ENCODE data around the gene SAMD9L. TPM values are rescaled to one million over a fixed set of nuclear protein-coding genes. Genes with fewer than 3 reads are reported as not detected.

The SAMD9L gene
- total RNA-seq, 2 experiments from 2014 or later: 18.6 to 21.5 TPM

DNA sequence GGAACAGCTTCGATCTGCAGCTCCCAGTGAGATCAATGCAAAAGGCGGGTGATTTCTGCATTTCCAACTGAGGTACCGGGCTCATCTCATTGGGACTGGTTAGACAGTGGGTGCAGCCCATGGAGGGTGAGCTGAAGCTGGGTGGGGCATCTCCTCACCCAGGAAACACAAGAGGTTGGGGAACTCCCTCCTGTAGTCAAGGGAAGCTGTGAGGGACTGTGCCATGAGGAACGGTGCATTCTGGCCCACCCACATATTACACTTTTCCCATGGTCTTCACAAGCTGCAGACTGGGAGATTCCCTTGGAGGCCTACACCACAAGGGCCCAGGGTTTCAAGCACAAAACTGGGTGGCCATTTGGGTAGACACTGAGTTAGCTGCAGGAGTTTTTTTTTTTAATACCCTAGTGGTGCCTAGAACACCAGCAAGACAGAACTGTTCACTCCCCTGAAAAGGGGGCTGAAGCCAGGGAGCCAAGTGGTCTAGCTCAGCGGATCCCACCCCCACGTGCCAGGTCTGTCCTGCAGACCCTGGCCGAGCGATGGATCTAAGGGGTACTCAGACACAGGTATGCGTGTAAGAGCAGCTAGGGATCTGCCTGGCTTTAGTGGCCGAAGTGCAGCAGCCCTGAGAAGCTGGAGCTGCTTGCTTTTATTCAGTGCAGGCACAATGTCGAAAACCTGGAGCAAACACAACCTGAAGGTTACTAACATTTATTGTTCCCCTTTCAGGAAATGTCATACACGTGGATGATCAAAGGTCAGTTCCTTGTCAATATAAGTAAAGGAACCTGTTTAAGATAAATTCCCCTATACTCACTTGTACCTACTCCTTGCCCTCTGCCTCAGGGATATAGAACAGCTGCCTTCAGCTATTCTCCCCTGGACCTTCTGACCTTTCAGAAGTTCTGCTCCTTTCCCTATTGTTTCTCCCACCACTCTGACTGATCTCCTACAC is 27.3 kb downstream of the SAMD9L start:
- H3K27me3 Mint-ChIP-seq: no peaks in the 10 kb centered on the region
- H3K4me3 Mint-ChIP-seq: no peak overlapping the region
- DNase-seq: no peak
- H3K36me3 Mint-ChIP-seq: peaks cover 19% of the 10 kb centered on the region
- peaks cover 29% of the 10 kb centered on the region for H3K9me3 Mint-ChIP-seq
- no peak overlapping the region for H3K27ac Mint-ChIP-seq
- H3K4me1 Mint-ChIP-seq: peaks cover 24% of the 10 kb centered on the region

- Mint-ChIP-seq H3K9me3 (peaks cover 15% of the 10 kb centered on the region), H3K4me3 (no peak overlapping the region), H3K27ac (no peak overlapping the region), H3K4me1 (peaks cover 39% of the 10 kb centered on the region), H3K27me3 (no peaks in the 10 kb centered on the region), H3K36me3 (peaks cover 24% of the 10 kb centered on the region)
- no peak for DNase-seq
These were observed 28.8 kb downstream of the SAMD9L start for GRCh38 chr7:93119191-93119905.

GRCh38 chr7:93117852-93118530 is 30.2 kb downstream of the SAMD9L start, which contains the start of gene SAMD9:
Gene SAMD9 (minus strand): TSS chr7:93117979. CDS start chr7:93106097, 11,882 bp downstream.
- peak within 1 kb of the TSS; percentile 76 for H3K4me3 Mint-ChIP-seq
- H3K36me3 Mint-ChIP-seq: peaks cover 35% of the 10 kb centered on the region
- peak within 1 kb of the TSS; percentile 80 for H3K27ac Mint-ChIP-seq
- no peaks in the 10 kb centered on the region for H3K27me3 Mint-ChIP-seq
- H3K9me3 Mint-ChIP-seq: peaks cover 12% of the 10 kb centered on the region
- peak; percentile 41 for DNase-seq
- H3K4me1 Mint-ChIP-seq: peaks cover 43% of the 10 kb centered on the region

GRCh38 chr7:93117327-93117726 is 30.9 kb downstream of the SAMD9L start:
- H3K9me3 Mint-ChIP-seq: peaks cover 12% of the 10 kb centered on the region
- DNase-seq: no peak
- no peaks in the 10 kb centered on the region for H3K27me3 Mint-ChIP-seq
- H3K36me3 Mint-ChIP-seq: peaks cover 38% of the 10 kb centered on the region
- peaks cover 43% of the 10 kb centered on the region for H3K4me1 Mint-ChIP-seq
- peak overlapping the region; percentile 76 for H3K4me3 Mint-ChIP-seq
- peak overlapping the region; percentile 80 for H3K27ac Mint-ChIP-seq

DNA sequence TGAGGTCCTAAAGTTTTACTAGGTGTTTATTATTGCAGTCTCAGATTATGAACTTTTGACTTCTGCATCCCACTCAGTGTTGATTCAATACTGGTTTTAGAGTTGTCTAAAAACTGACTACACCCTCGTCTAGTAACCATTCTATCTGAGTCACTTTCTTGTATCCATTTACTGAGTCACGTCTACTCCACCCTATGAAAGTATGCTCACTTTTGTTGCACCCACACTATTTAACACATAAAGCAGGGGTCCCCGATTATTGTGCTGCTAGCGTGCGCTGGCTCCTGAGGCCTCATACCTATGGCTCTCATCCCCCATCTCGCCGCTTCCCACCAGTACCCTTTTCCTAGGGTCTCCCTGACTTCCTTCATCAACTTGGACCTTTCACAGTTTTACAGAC is 32.4 kb downstream of the SAMD9L start:
- H3K36me3 Mint-ChIP-seq: peaks cover 52% of the 10 kb centered on the region
- peaks cover 25% of the 10 kb centered on the region for H3K9me3 Mint-ChIP-seq

GRCh38 chr7:93108003-93108402 is 40.2 kb downstream of the SAMD9L start:
- DNase-seq: no peak
- peaks cover 92% of the 10 kb centered on the region for H3K36me3 Mint-ChIP-seq
- no peaks in the 10 kb centered on the region for H3K4me1 Mint-ChIP-seq
- no peak overlapping the region for H3K27ac Mint-ChIP-seq
- H3K4me3 Mint-ChIP-seq: no peak overlapping the region
- no peaks in the 10 kb centered on the region for H3K27me3 Mint-ChIP-seq
- peaks cover 67% of the 10 kb centered on the region for H3K9me3 Mint-ChIP-seq

More for the DNA sequence above, 32.4 kb downstream of the SAMD9L start:
- peak overlapping the region; percentile 43 for H3K27ac Mint-ChIP-seq
- peaks cover 43% of the 10 kb centered on the region for H3K4me1 Mint-ChIP-seq
- H3K27me3 Mint-ChIP-seq: no peaks in the 10 kb centered on the region
- no peak for DNase-seq
- peak overlapping the region; percentile 76 for H3K4me3 Mint-ChIP-seq

- Mint-ChIP-seq H3K36me3 (peaks cover 3% of the 10 kb centered on the region), H3K9me3 (peaks cover 41% of the 10 kb centered on the region), H3K27ac (no peak overlapping the region), H3K4me3 (no peak overlapping the region), H3K27me3 (no peaks in the 10 kb centered on the region), H3K4me1 (no peaks in the 10 kb centered on the region)
- DNase-seq: no peak
These were observed 50.8 kb downstream of the SAMD9L start for GRCh38 chr7:93097388-93097787.

GRCh38 chr7:93092757-93093370 is 55.3 kb downstream of the SAMD9L start:
- H3K36me3 Mint-ChIP-seq: no peaks in the 10 kb centered on the region
- DNase-seq: no peak

More at GRCh38 chr7:93092757-93093370, 55.3 kb downstream of the SAMD9L start:
- Mint-ChIP-seq H3K4me3 (no peak overlapping the region), H3K9me3 (peaks cover 15% of the 10 kb centered on the region), H3K4me1 (no peaks in the 10 kb centered on the region), H3K27me3 (peaks cover 12% of the 10 kb centered on the region), H3K27ac (no peak overlapping the region)

Other genes with a start within 250 kb of the SAMD9L start
- gene SAMD9, start 30.4 kb downstream of the SAMD9L start, total RNA-seq: 10 to 100 TPM; 16.8 to 17.1 TPM
- gene HEPACAM2, start 78.1 kb upstream of the SAMD9L start, total RNA-seq: not detected
- gene VPS50, start 84.0 kb upstream of the SAMD9L start, total RNA-seq: 10 to 100 TPM; 18.0 to 18.3 TPM